Measurements from ENCODE around the gene HNRNPA1. TPM values are rescaled to one million over a fixed set of nuclear protein-coding genes. Genes with fewer than 3 reads are reported as not detected.
"Not testable (repeated sequence)": the region's sequence is repeated elsewhere in the genome, so short reads cannot be mapped to it uniquely, and the experiment has no call there.

HNRNPA1 gene
- polyA plus RNA-seq, 4 donors, result 408 to 2,228 (median 1,197) TPM

GRCh38 chr12:54279227-54279631 is 1.3 kb upstream of the HNRNPA1 start:
- no peaks in the 10 kb centered on the region for H3K27me3 ChIP-seq (ENCODE audit: control insufficient read depth in 3 of 3, insufficient read depth in 3 of 3, low read length in 3 of 3)
- peak overlapping the region; percentile 90 to 95 (median 91) for H3K27ac ChIP-seq (ENCODE audit: low read depth in 1 of 3, low read length in 2 of 3)
- 0 to 1% (median 0%) methylated on average over 19 of the region's 19 CpGs for whole genome bisulfite sequencing, 3 donors
- no peak for FAIRE-seq
- H3K4me3 ChIP-seq (ENCODE audit: low read depth in 1 of 3, low read length in 3 of 3), result peak overlapping the region; percentile 62 to 73 (median 64)
- peaks cover 3 to 18% (median 5%) of the 10 kb centered on the region in 3 donors for H3K4me1 ChIP-seq (ENCODE audit: control insufficient read depth in 3 of 3, insufficient read depth in 2 of 3, low read depth in 1 of 3, low read length in 2 of 3)
- H3K36me3 ChIP-seq (ENCODE audit: control insufficient read depth in 3 of 3, insufficient read depth in 2 of 3, low read depth in 1 of 3, low read length in 3 of 3), result peaks cover 15 to 20% (median 16%) of the 10 kb centered on the region in 3 donors
- no peaks in the 10 kb centered on the region for H3K9me3 ChIP-seq (ENCODE audit: control insufficient read depth in 2 of 2, insufficient read depth in 1 of 2, low read depth in 1 of 2, low read length in 1 of 2)
- no peak for DNase-seq

DNA sequence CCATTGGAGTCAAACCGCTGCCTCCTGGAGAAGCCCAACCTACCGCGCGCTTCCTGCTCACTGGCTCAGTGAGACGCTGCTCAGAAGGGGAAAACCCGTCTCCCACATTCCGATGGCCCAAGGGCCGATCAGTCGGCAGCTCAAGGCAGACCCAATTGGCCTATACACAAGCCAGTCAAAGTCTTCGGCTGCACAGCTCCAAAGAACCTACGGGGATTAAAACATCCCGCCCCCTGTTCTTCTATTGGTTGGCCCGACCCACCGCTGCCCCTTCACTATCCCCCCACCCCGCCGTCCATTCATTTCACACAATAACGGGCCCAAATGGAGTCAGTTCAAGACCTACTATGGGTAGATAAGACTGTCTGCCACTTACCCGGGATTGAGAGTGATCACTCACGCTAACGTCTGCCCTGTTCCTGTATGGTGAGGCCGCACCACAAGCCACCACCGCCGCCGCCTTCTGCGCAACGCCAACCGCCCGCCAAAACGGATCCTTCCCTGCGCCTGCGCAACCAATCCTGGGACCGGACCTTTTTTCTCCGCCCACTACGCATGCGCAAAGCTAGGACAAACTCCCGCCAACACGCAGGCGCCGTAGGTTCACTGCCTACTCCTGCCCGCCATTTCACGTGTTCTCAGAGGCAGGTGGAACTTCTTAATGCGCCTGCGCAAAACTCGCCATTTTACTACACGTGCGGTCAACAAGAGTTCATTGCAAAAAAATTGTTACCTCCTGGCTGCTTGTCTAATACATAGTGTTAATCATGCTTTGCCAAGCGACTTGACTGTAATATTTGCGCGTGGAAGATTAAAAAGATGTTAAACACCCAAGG is 676 bp upstream of the HNRNPA1 start, which contains the start of gene CBX5:
CBX5 (minus strand) TSS at position 491 of the 836 bp plus-strand sequence. CDS start 22,472 bp downstream, outside the sequence.
- peaks cover 15 to 20% (median 16%) of the 10 kb centered on the region in 3 donors for H3K36me3 ChIP-seq (ENCODE audit: control insufficient read depth in 3 of 3, insufficient read depth in 2 of 3, low read depth in 1 of 3, low read length in 3 of 3)
- peak within 1 kb of the TSS; percentile 90 to 95 (median 91) for H3K27ac ChIP-seq (ENCODE audit: low read depth in 1 of 3, low read length in 2 of 3)
- H3K27me3 ChIP-seq (ENCODE audit: control insufficient read depth in 3 of 3, insufficient read depth in 3 of 3, low read length in 3 of 3), result no peaks in the 10 kb centered on the region
- WGBS, 3 donors, result 0% methylated on average over 47 to 49 of the region's 49 CpGs
- no peaks in the 10 kb centered on the region for H3K9me3 ChIP-seq (ENCODE audit: control insufficient read depth in 2 of 2, insufficient read depth in 1 of 2, low read depth in 1 of 2, low read length in 1 of 2)
- DNase-seq (peak; percentile 100), FAIRE-seq (no peak)
- H3K4me1 ChIP-seq (ENCODE audit: control insufficient read depth in 3 of 3, insufficient read depth in 2 of 3, low read depth in 1 of 3, low read length in 2 of 3), result peaks cover 3 to 20% (median 5%) of the 10 kb centered on the region in 3 donors
- peak within 1 kb of the TSS; percentile 73 to 82 (median 74) for H3K4me3 ChIP-seq (ENCODE audit: low read depth in 1 of 3, low read length in 3 of 3)

DNA sequence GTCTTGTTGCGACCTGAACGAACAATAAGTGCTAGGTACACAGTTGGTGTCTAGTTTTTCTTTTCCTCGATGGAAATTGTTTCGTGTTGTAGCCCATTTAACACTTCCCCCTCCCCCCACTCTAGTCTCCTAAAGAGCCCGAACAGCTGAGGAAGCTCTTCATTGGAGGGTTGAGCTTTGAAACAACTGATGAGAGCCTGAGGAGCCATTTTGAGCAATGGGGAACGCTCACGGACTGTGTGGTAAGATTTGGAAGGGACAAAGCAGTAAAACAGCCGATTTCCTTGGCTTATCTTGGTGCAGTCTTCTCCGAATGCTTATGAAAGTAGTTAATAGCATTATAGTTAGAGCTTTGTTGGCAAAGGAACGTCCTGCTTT is 724 bp downstream of the HNRNPA1 start:
- H3K9me3 ChIP-seq (ENCODE audit: control insufficient read depth in 2 of 2, insufficient read depth in 1 of 2, low read depth in 1 of 2, low read length in 1 of 2); DNase-seq; H3K27me3 ChIP-seq (ENCODE audit: control insufficient read depth in 3 of 3, insufficient read depth in 3 of 3, low read length in 3 of 3); FAIRE-seq: not testable (repeated sequence)
- peak overlapping the region; percentile 66 to 82 (median 74) for H3K4me3 ChIP-seq (ENCODE audit: low read depth in 1 of 3, low read length in 3 of 3)
- peaks cover 18 to 25% (median 25%) of the 10 kb centered on the region in 3 donors for H3K36me3 ChIP-seq (ENCODE audit: control insufficient read depth in 3 of 3, insufficient read depth in 2 of 3, low read depth in 1 of 3, low read length in 3 of 3)
- 0% methylated on average over 10 of the region's 10 CpGs for WGBS, 3 donors
- peak overlapping the region; percentile 65 to 95 (median 88) for H3K27ac ChIP-seq (ENCODE audit: low read depth in 1 of 3, low read length in 2 of 3)
- H3K4me1 ChIP-seq (ENCODE audit: control insufficient read depth in 3 of 3, insufficient read depth in 2 of 3, low read depth in 1 of 3, low read length in 2 of 3), result peaks cover 5 to 32% (median 5%) of the 10 kb centered on the region in 3 donors

DNA sequence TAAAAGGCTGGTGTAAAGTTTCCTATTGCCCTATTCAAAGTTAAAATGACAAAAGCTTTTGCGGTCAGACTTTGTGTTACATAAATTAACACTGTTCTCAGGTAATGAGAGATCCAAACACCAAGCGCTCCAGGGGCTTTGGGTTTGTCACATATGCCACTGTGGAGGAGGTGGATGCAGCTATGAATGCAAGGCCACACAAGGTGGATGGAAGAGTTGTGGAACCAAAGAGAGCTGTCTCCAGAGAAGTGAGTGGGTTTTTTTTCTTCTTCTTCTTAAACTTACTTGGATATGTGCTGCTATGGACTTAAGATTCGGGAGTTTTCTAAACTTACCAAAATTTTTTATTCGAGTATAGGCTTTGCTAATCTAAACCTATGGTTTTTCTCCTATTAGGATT is 1.2 kb downstream of the HNRNPA1 start:
- H3K9me3 ChIP-seq (ENCODE audit: control insufficient read depth in 2 of 2, insufficient read depth in 1 of 2, low read depth in 1 of 2, low read length in 1 of 2); H3K27me3 ChIP-seq (ENCODE audit: control insufficient read depth in 3 of 3, insufficient read depth in 3 of 3, low read length in 3 of 3); FAIRE-seq; DNase-seq: not testable (repeated sequence)
- H3K27ac ChIP-seq (ENCODE audit: low read depth in 1 of 3, low read length in 2 of 3), result peak overlapping the region in 1 of 3 donors; percentile 88
- 2 to 7% (median 5%) methylated on average over 4 of the region's 4 CpGs for WGBS, 3 donors
- H3K4me1 ChIP-seq (ENCODE audit: control insufficient read depth in 3 of 3, insufficient read depth in 2 of 3, low read depth in 1 of 3, low read length in 2 of 3), result peaks cover 5 to 36% (median 5%) of the 10 kb centered on the region in 3 donors
- peaks cover 20 to 26% (median 25%) of the 10 kb centered on the region in 3 donors for H3K36me3 ChIP-seq (ENCODE audit: control insufficient read depth in 3 of 3, insufficient read depth in 2 of 3, low read depth in 1 of 3, low read length in 3 of 3)
- H3K4me3 ChIP-seq (ENCODE audit: low read depth in 1 of 3, low read length in 3 of 3), result peak overlapping the region; percentile 66 to 82 (median 74)

GRCh38 chr12:54282949-54283593 is 2.5 kb downstream of the HNRNPA1 start:
- 7 to 25% (median 13%) methylated on average over 11 of the region's 11 CpGs for WGBS, 3 donors
- Histone ChIP-seq H3K27ac (ENCODE audit: low read depth in 1 of 3, low read length in 2 of 3) (peak overlapping the region in 1 of 3 donors; percentile 14), H3K36me3 (ENCODE audit: control insufficient read depth in 3 of 3, insufficient read depth in 2 of 3, low read depth in 1 of 3, low read length in 3 of 3) (peaks cover 23 to 30% (median 27%) of the 10 kb centered on the region in 3 donors), H3K27me3 (ENCODE audit: control insufficient read depth in 3 of 3, insufficient read depth in 3 of 3, low read length in 3 of 3) (no peaks in the 10 kb centered on the region), H3K9me3 (ENCODE audit: control insufficient read depth in 2 of 2, insufficient read depth in 1 of 2, low read depth in 1 of 2, low read length in 1 of 2) (no peaks in the 10 kb centered on the region), H3K4me3 (ENCODE audit: low read depth in 1 of 3, low read length in 3 of 3) (peak overlapping the region; percentile 17 to 82 (median 66)), H3K4me1 (ENCODE audit: control insufficient read depth in 3 of 3, insufficient read depth in 2 of 3, low read depth in 1 of 3, low read length in 2 of 3) (peaks cover 2 to 40% (median 5%) of the 10 kb centered on the region in 3 donors)
- DNase-seq (no peak), FAIRE-seq (no peak)

DNA sequence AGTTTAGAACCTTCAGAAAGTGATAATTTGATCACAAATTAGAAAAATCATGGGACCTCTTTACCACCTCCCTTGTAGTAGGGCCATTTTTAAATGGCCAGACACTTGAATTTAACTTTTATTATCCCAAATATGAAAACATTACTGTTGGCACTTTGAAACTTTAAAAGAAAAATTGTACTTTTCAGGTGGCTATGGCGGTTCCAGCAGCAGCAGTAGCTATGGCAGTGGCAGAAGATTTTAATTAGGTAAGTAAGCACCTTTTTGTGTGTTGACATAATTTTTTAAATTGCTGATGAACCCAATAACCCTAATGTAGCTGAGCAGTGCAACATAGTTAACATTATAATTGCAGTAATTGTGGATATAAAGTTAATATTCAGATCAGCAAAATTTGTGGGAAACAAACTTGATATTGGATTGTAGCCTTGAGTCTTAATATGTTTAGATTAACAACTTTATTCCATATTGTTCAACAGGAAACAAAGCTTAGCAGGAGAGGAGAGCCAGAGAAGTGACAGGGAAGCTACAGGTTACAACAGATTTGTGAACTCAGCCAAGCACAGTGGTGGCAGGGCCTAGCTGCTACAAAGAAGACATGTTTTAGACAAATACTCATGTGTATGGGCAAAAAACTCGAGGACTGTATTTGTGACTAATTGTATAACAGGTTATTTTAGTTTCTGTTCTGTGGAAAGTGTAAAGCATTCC is 3.7 kb downstream of the HNRNPA1 start:
- H3K9me3 ChIP-seq (ENCODE audit: control insufficient read depth in 2 of 2, insufficient read depth in 1 of 2, low read depth in 1 of 2, low read length in 1 of 2); DNase-seq; H3K27ac ChIP-seq (ENCODE audit: low read depth in 1 of 3, low read length in 2 of 3); FAIRE-seq; H3K27me3 ChIP-seq (ENCODE audit: control insufficient read depth in 3 of 3, insufficient read depth in 3 of 3, low read length in 3 of 3): not testable (repeated sequence)
- peak overlapping the region in 2 of 3 donors; percentile 23 to 82 for H3K4me3 ChIP-seq (ENCODE audit: low read depth in 1 of 3, low read length in 3 of 3)
- peaks cover 23 to 40% (median 27%) of the 10 kb centered on the region in 3 donors for H3K36me3 ChIP-seq (ENCODE audit: control insufficient read depth in 3 of 3, insufficient read depth in 2 of 3, low read depth in 1 of 3, low read length in 3 of 3)
- H3K4me1 ChIP-seq (ENCODE audit: control insufficient read depth in 3 of 3, insufficient read depth in 2 of 3, low read depth in 1 of 3, low read length in 2 of 3), result peaks cover 0 to 44% (median 5%) of the 10 kb centered on the region in 3 donors
- WGBS, 3 donors, result 9 to 37% (median 20%) methylated on average over 1 of the region's 2 CpGs

DNA sequence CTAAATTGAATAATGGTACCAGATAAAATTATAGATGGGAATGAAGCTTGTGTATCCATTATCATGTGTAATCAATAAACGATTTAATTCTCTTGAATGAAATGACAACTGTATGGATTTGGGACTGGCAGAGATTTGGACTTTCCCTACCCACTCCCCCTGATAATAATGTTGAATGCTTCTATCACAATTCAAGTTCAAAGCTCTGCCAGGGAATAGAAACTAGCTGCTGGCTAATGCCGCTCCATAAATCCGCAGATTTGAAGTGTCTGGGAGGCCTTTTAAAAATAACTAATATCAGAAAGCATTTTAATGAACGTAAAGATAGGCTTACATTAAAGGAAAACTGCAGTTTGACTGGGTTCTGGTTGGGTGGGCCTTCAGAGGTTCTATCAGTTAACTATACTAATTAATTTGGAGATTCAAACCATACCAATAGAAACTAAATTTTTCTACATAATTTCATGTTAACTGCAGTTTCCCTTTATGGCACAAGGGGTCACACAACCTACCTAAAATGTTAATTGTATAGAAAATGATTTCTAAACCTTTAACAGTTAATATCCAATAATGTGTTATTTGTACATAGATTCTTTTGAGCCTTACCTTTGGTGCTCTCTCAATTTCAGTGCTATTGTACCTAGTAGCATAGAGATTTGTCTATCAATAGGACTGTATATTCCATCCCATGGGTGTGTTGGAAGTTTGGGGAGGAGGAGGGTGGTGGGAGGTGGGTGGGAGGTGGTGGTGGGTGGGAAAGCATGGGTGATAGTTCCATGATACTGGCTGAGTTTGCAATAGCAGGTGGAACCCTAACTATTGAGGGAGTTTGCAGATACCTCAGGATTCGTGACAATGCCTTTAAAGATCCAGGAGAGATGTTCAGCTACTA is 4.9 kb downstream of the HNRNPA1 start:
- FAIRE-seq (no peak), DNase-seq (no peak)
- H3K36me3 ChIP-seq (ENCODE audit: control insufficient read depth in 3 of 3, insufficient read depth in 2 of 3, low read depth in 1 of 3, low read length in 3 of 3), result peaks cover 23 to 42% (median 27%) of the 10 kb centered on the region in 3 donors
- peak overlapping the region in 2 of 3 donors; percentile 13 to 67 for H3K27ac ChIP-seq (ENCODE audit: low read depth in 1 of 3, low read length in 2 of 3)
- H3K4me3 ChIP-seq (ENCODE audit: low read depth in 1 of 3, low read length in 3 of 3), result no peak overlapping the region
- no peaks in the 10 kb centered on the region for H3K27me3 ChIP-seq (ENCODE audit: control insufficient read depth in 3 of 3, insufficient read depth in 3 of 3, low read length in 3 of 3)
- peaks cover 0 to 44% (median 5%) of the 10 kb centered on the region in 3 donors for H3K4me1 ChIP-seq (ENCODE audit: control insufficient read depth in 3 of 3, insufficient read depth in 2 of 3, low read depth in 1 of 3, low read length in 2 of 3)
- WGBS, 3 donors, result 23 to 50% (median 42%) methylated on average over 5 of the region's 5 CpGs
- no peaks in the 10 kb centered on the region for H3K9me3 ChIP-seq (ENCODE audit: control insufficient read depth in 2 of 2, insufficient read depth in 1 of 2, low read depth in 1 of 2, low read length in 1 of 2)

Measured in small intestine (tissue), 7 donors.